ENCODE results near the gene ST8SIA5. TPM values are rescaled to one million over a fixed set of nuclear protein-coding genes. Genes with fewer than 3 reads are reported as not detected.

The ST8SIA5 gene
- polyA plus RNA-seq, 1 of the 3 experiments (the other 2 are of a cell fraction): 0.08 TPM

DNA sequence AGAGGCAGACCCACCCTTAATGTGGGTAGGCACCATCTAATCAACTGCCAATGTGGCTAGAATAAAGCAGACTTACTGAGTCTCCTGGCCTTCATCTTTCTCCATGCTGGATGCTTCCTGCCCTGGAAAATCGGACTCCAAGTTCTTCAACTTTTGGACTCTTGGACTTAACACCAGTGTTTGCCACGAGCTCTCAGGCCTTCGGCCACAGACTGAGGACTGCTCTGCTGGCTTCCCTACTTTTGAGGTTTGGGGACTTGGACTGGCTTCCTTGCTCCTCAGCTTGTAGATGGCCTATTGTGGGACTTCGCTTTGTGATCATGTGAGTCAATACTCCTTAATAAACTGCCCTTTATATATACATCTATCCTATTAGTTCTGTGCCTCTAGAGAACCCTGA lies 21.9 kb downstream of the ST8SIA5 start:
- CTCF ChIA-PET: no interaction called here
- no peak for DNase-seq
- H3K9me2 ChIP-seq: no peaks in the 10 kb centered on the region
- no peaks in the 10 kb centered on the region for H3K27me3 ChIP-seq (ENCODE audit: insufficient read depth)
- no peak overlapping the region for H3K4me3 ChIP-seq (ENCODE audit: low read depth in 2 of 2, low read length in 1 of 2)
- no peak overlapping the region for H3K27ac ChIP-seq (ENCODE audit: low read depth in 2 of 2, low read length in 1 of 2)
- WGBS (ENCODE audit: low lambda C conversion rate): 20% methylated on average over 3 of the region's 4 CpGs
- no peaks in the 10 kb centered on the region for H4K20me1 ChIP-seq (ENCODE audit: insufficient read depth)
- no peaks in the 10 kb centered on the region for H3K4me1 ChIP-seq (ENCODE audit: control insufficient read depth in 1 of 2, insufficient read depth in 2 of 2, low read depth in 1 of 2, low read length in 1 of 2)
- H3K4me2 ChIP-seq: no peak overlapping the region
- TF ChIP-seq RFX5 (IDR thresholded peaks at IDR 0.05; ENCODE audit: low read length): no peak
- no peak for TF ChIP-seq MEF2A (IDR thresholded peaks at IDR 0.05; ENCODE audit: borderline replicate concordance, low read depth)
- no peak for TF ChIP-seq YY1 (IDR thresholded peaks at IDR 0.05; ENCODE audit: low read depth)
- TF ChIP-seq JUND (IDR thresholded peaks at IDR 0.05): no peak
- TF ChIP-seq, protein P1, sequence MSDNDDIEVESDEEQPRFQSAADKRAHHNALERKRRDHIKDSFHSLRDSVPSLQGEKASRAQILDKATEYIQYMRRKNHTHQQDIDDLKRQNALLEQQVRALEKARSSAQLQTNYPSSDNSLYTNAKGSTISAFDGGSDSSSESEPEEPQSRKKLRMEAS (IDR thresholded peaks at IDR 0.05; ENCODE audit: low read depth): no peak
- no peak for TF ChIP-seq TCF12 (IDR thresholded peaks at IDR 0.05)
- TF ChIP-seq RAD21 (IDR thresholded peaks at IDR 0.05; ENCODE audit: low read length): no peak
- no peak for TF ChIP-seq FOXJ3 (CRISPR knock-in tag; IDR thresholded peaks at IDR 0.05)
- no peaks in the 10 kb centered on the region for H3K9me3 ChIP-seq
- POLR2A ChIA-PET: no interaction called here
- no peak overlapping the region for H2AFZ ChIP-seq (ENCODE audit: low read depth)
- H3K79me2 ChIP-seq (ENCODE audit: insufficient read depth): no peaks in the 10 kb centered on the region
- no peaks in the 10 kb centered on the region for H3K36me3 ChIP-seq (replicated peaks in 1 of 2; ENCODE audit: control insufficient read depth in 1 of 2, insufficient read depth in 2 of 2, low read length in 1 of 2)
- H3K9ac ChIP-seq: no peak overlapping the region
- no peaks in the 10 kb centered on the region for H3F3A ChIP-seq (replicated peaks; ENCODE audit: insufficient read depth)

DNA sequence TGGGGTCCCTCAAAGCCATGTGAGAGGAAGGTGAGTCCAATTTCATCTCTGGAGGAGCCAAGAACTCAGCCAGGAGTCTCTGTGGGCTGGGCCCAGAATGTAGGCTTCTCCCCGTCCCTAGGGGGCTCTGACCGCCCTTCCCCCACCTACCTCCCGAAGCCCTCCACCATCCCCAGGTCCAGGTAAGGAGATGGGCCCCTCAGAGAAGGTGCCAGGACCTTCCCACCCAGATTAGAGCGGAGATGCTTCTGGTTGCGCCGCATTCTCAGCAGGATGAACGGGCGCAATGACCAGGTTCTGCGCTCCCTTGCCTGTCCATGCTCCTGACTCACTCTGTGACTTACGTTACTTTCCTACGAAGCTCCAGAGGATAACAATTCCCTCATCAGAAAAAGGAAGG lies 23.0 kb downstream of the ST8SIA5 start:
- Histone ChIP-seq H3K4me1 (ENCODE audit: control insufficient read depth in 1 of 2, insufficient read depth in 2 of 2, low read depth in 1 of 2, low read length in 1 of 2) (no peaks in the 10 kb centered on the region), H3K9me2 (no peaks in the 10 kb centered on the region), H3K4me3 (ENCODE audit: low read depth in 2 of 2, low read length in 1 of 2) (no peak overlapping the region), H3K9me3 (no peaks in the 10 kb centered on the region), H3K4me2 (no peak overlapping the region), H3K9ac (no peak overlapping the region), H3K79me2 (ENCODE audit: insufficient read depth) (no peaks in the 10 kb centered on the region), H3K27ac (ENCODE audit: low read depth in 2 of 2, low read length in 1 of 2) (no peak overlapping the region), H3F3A (replicated peaks; ENCODE audit: insufficient read depth) (no peaks in the 10 kb centered on the region), H2AFZ (ENCODE audit: low read depth) (no peak overlapping the region), H3K36me3 (replicated peaks in 1 of 2; ENCODE audit: control insufficient read depth in 1 of 2, insufficient read depth in 2 of 2, low read length in 1 of 2) (no peaks in the 10 kb centered on the region), H4K20me1 (ENCODE audit: insufficient read depth) (no peaks in the 10 kb centered on the region), H3K27me3 (ENCODE audit: insufficient read depth) (no peaks in the 10 kb centered on the region)
- TF ChIP-seq NFIC (IDR thresholded peaks at IDR 0.05; ENCODE audit: borderline replicate concordance): no peak
- TF ChIP-seq FOXM1 (IDR thresholded peaks at IDR 0.05; ENCODE audit: low read depth): no peak
- no peak for TF ChIP-seq RAD21 (IDR thresholded peaks at IDR 0.05; ENCODE audit: low read length)
- no peak for TF ChIP-seq PBX3 (IDR thresholded peaks at IDR 0.05)
- no peak for TF ChIP-seq FOXJ3 (CRISPR knock-in tag; IDR thresholded peaks at IDR 0.05)
- no peak for TF ChIP-seq SMC3 (IDR thresholded peaks at IDR 0.05; ENCODE audit: low read depth, low read length)
- TF ChIP-seq, protein P2, sequence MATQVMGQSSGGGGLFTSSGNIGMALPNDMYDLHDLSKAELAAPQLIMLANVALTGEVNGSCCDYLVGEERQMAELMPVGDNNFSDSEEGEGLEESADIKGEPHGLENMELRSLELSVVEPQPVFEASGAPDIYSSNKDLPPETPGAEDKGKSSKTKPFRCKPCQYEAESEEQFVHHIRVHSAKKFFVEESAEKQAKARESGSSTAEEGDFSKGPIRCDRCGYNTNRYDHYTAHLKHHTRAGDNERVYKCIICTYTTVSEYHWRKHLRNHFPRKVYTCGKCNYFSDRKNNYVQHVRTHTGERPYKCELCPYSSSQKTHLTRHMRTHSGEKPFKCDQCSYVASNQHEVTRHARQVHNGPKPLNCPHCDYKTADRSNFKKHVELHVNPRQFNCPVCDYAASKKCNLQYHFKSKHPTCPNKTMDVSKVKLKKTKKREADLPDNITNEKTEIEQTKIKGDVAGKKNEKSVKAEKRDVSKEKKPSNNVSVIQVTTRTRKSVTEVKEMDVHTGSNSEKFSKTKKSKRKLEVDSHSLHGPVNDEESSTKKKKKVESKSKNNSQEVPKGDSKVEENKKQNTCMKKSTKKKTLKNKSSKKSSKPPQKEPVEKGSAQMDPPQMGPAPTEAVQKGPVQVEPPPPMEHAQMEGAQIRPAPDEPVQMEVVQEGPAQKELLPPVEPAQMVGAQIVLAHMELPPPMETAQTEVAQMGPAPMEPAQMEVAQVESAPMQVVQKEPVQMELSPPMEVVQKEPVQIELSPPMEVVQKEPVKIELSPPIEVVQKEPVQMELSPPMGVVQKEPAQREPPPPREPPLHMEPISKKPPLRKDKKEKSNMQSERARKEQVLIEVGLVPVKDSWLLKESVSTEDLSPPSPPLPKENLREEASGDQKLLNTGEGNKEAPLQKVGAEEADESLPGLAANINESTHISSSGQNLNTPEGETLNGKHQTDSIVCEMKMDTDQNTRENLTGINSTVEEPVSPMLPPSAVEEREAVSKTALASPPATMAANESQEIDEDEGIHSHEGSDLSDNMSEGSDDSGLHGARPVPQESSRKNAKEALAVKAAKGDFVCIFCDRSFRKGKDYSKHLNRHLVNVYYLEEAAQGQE (IDR thresholded peaks at IDR 0.05; ENCODE audit: low read depth, low read length): no peak
- no peak for TF ChIP-seq TCF12 (IDR thresholded peaks at IDR 0.05)
- no peak for TF ChIP-seq EP300 (IDR thresholded peaks at IDR 0.05; ENCODE audit: borderline replicate concordance in 1 of 2, low read depth in 1 of 2, low read length in 1 of 2)
- CTCF ChIA-PET: no interaction called here
- POLR2A ChIA-PET: no interaction called here
- WGBS (ENCODE audit: low lambda C conversion rate): 65% methylated on average over 10 of the region's 11 CpGs
- DNase-seq: no peak

Measured in SK-N-SH (cell line).